SU-DHL-6 (cell line): ENCODE results near the gene HIPK2.

Experiments
- H2AFZ ChIP-seq: fragments of 200-600 bp; sonication (generic); 2 replicates; pipeline ENCODE4 v1.6.1; 2014; ENCODE audit warnings: low read depth, mild to moderate bottlenecking, moderate library complexity, mixed read lengths, antibody characterized with exemption, low read length; ENCODE audit not compliant: severe bottlenecking
- H3F3A ChIP-seq: fragments of 200-600 bp; shearing (Covaris generic); 2 replicates; pipeline ENCODE4 v1.6.0; 2016; ENCODE audit warnings: antibody characterized with exemption, mild to moderate bottlenecking; ENCODE audit not compliant: insufficient read depth
- H3K27ac ChIP-seq: fragments of 200-600 bp; sonication (generic); 2 replicates; pipeline ENCODE4 v1.5.1; 2016; ENCODE audit warnings: low read depth, mild to moderate bottlenecking, low read length, moderate library complexity, mixed read lengths
- H3K27me3 ChIP-seq: fragments of 200-600 bp; sonication (generic), shearing (Covaris generic); 2 replicates; pipeline ENCODE4 v1.6.0; 2014; ENCODE audit warnings: mild to moderate bottlenecking, low read length
- H3K36me3 ChIP-seq: fragments of 200-600 bp; sonication (generic); 2 replicates; pipeline ENCODE4 v1.6.1; 2014; ENCODE audit warnings: mild to moderate bottlenecking, low read length, mixed read lengths
- H3K4me2 ChIP-seq: fragments of 300-600, 200-600 bp; shearing (Covaris generic), sonication (generic); 2 replicates; pipeline ENCODE4 v1.6.0; 2014; ENCODE audit warnings: low read length, low read depth, mild to moderate bottlenecking; ENCODE audit not compliant: poor library complexity, severe bottlenecking
- H3K4me3 ChIP-seq: fragments of 200-600 bp; sonication (generic); 2 replicates; pipeline ENCODE4 v1.5.1; 2014; ENCODE audit warnings: antibody characterized with exemption, low read length, mild to moderate bottlenecking, mixed read lengths; ENCODE audit not compliant: insufficient read depth, poor library complexity, severe bottlenecking
- H3K79me2 ChIP-seq: fragments of 200-600 bp; sonication (generic); 2 replicates; pipeline ENCODE4 v1.6.1; 2014; ENCODE audit warnings: mild to moderate bottlenecking, low read length, moderate library complexity; ENCODE audit not compliant: insufficient read depth
- H3K9ac ChIP-seq: fragments of 200-600 bp; sonication (generic); 2 replicates; pipeline ENCODE4 v1.7.0; 2014; ENCODE audit warnings: mild to moderate bottlenecking, low read length
- H3K9me2 ChIP-seq: fragments of 200-600 bp; sonication (generic); replicated peaks from 2 replicates; pipeline ENCODE4 v1.6.1; 2014; ENCODE audit warnings: low read length; ENCODE audit not compliant: insufficient read depth
- H3K9me3 ChIP-seq: fragments of 200-600 bp; sonication (generic); 2 replicates; pipeline ENCODE4 v1.6.1; 2014; ENCODE audit warnings: low read length, mixed read lengths; ENCODE audit not compliant: insufficient read depth
- H4K20me1 ChIP-seq: fragments of 200-600 bp; sonication (generic); 2 replicates; pipeline ENCODE4 v1.6.1; 2014; ENCODE audit warnings: low read depth, mild to moderate bottlenecking, antibody characterized with exemption, low read length, moderate library complexity, mixed read lengths
- CTCF ChIP-seq: fragments of 200-600 bp; sonication (generic); IDR thresholded peaks from one replicate; pipeline ENCODE4 v1.5.1; 2017; ENCODE audit warnings: antibody characterized with exemption, mild to moderate bottlenecking, low read length, moderate library complexity; ENCODE audit not compliant: insufficient read depth, poor library complexity, severe bottlenecking
- EZH2phosphoT487 ChIP-seq: fragments of 200-600 bp; sonication (generic), shearing (Covaris generic); conservative IDR thresholded peaks from 2 replicates; pipeline ENCODE4 v1.6.1; 2018; ENCODE audit warnings: mild to moderate bottlenecking, antibody characterized with exemption, low read length, moderate library complexity, mixed read lengths

The HIPK2 gene

GRCh38 chr7:139725077-139725476 is 52.7 kb downstream of the HIPK2 start:
- no peaks in the 10 kb centered on the region for H3K9me3 ChIP-seq
- H4K20me1 ChIP-seq, result no peaks in the 10 kb centered on the region
- TF ChIP-seq CTCF (no peak), EZH2phosphoT487 (no peak)
- H3K27me3 ChIP-seq, result no peaks in the 10 kb centered on the region
- H3K4me2 ChIP-seq, result no peak overlapping the region
- no peak overlapping the region for H2AFZ ChIP-seq
- H3K79me2 ChIP-seq, result no peaks in the 10 kb centered on the region
- no peak overlapping the region for H3K27ac ChIP-seq
- H3K4me3 ChIP-seq, result no peak overlapping the region
- H3K9ac ChIP-seq, result no peak overlapping the region
- no peaks in the 10 kb centered on the region for H3F3A ChIP-seq
- no peaks in the 10 kb centered on the region for H3K9me2 ChIP-seq
- H3K36me3 ChIP-seq, result no peaks in the 10 kb centered on the region

GRCh38 chr7:139722604-139723003 is 55.2 kb downstream of the HIPK2 start:
- no peak overlapping the region for H3K4me2 ChIP-seq
- no peaks in the 10 kb centered on the region for H3K36me3 ChIP-seq
- no peaks in the 10 kb centered on the region for H3K27me3 ChIP-seq
- TF ChIP-seq EZH2phosphoT487 (no peak), CTCF (no peak)
- H2AFZ ChIP-seq, result no peak overlapping the region
- no peaks in the 10 kb centered on the region for H3F3A ChIP-seq
- no peaks in the 10 kb centered on the region for H3K9me3 ChIP-seq
- no peak overlapping the region for H3K9ac ChIP-seq
- H3K27ac ChIP-seq, result no peak overlapping the region
- no peak overlapping the region for H3K4me3 ChIP-seq
- H3K79me2 ChIP-seq, result no peaks in the 10 kb centered on the region
- H4K20me1 ChIP-seq, result no peaks in the 10 kb centered on the region
- H3K9me2 ChIP-seq, result no peaks in the 10 kb centered on the region

GRCh38 chr7:139721821-139722220 is 56.0 kb downstream of the HIPK2 start:
- Histone ChIP-seq H3K4me2 (no peak overlapping the region), H3K36me3 (no peaks in the 10 kb centered on the region), H3K79me2 (no peaks in the 10 kb centered on the region), H3F3A (no peaks in the 10 kb centered on the region), H3K9me3 (no peaks in the 10 kb centered on the region), H3K9me2 (no peaks in the 10 kb centered on the region), H3K27me3 (no peaks in the 10 kb centered on the region), H2AFZ (no peak overlapping the region), H3K9ac (no peak overlapping the region), H3K4me3 (no peak overlapping the region), H4K20me1 (no peaks in the 10 kb centered on the region), H3K27ac (no peak overlapping the region)
- no peak for TF ChIP-seq EZH2phosphoT487
- no peak for TF ChIP-seq CTCF
